Measurements from ENCODE around the gene C4orf50. TPM values are rescaled to one million over a fixed set of nuclear protein-coding genes. Genes with fewer than 3 reads are reported as not detected.

Gene C4orf50
- total RNA-seq, 1 experiment from 2014 or later: 0.17 TPM

- Mint-ChIP-seq H3K36me3 (ENCODE audit: insufficient read depth in 1 of 3, low read depth in 3 of 3) (no peaks in the 10 kb centered on the region), H3K27ac (no peak overlapping the region), H3K9me3 (no peaks in the 10 kb centered on the region), H3K4me3 (no peak overlapping the region; a peak in 1 of 5 replicates), H3K27me3 (ENCODE audit: low read depth) (peaks cover 42% of the 10 kb centered on the region), H3K4me1 (peaks cover 25 to 28% of the 10 kb centered on the region in 2 experiments)
- Histone ChIP-seq H2AK5ac (ENCODE audit: insufficient read length, low read length) (no peak overlapping the region), H3K27ac (ENCODE audit: insufficient read length, low read depth, low read length) (no peak overlapping the region), H2AFZ (ENCODE audit: low read length) (no peak overlapping the region), H4K8ac (replicated peaks; ENCODE audit: insufficient read length, low read depth, low read length) (no peak overlapping the region), H3K23ac (ENCODE audit: insufficient read length, low read depth, low read length) (no peak overlapping the region), H3K4me1 (ENCODE audit: insufficient read depth, low read length) (peaks cover 4% of the 10 kb centered on the region; the same call in 1 of the 2 replicates), H3K14ac (ENCODE audit: insufficient read depth, low read length) (no peak overlapping the region; the same call in 1 of the 2 replicates), H4K91ac (ENCODE audit: insufficient read length, low read depth, low read length) (no peak overlapping the region), H4K5ac (ENCODE audit: insufficient read length, low read depth, low read length) (no peak overlapping the region), H3K79me1 (ENCODE audit: insufficient read depth, low read depth, low read length, poor library complexity, severe bottlenecking) (no peaks in the 10 kb centered on the region), H2BK5ac (ENCODE audit: insufficient read length, low read length) (no peak overlapping the region), H4K20me1 (ENCODE audit: control insufficient read depth, insufficient read depth, insufficient read length) (no peaks in the 10 kb centered on the region), H3K56ac (ENCODE audit: insufficient read length, low read depth, low read length) (no peak overlapping the region), H3K79me2 (ENCODE audit: insufficient read depth, low read length) (no peaks in the 10 kb centered on the region), H3K9me3 (ENCODE audit: control insufficient read depth, low read depth, low read length) (no peaks in the 10 kb centered on the region), H2BK120ac (ENCODE audit: low read depth, low read length, poor library complexity, severe bottlenecking) (no peak overlapping the region), H3K18ac (ENCODE audit: insufficient read length, low read depth, low read length) (no peak overlapping the region), H2BK15ac (ENCODE audit: low read depth, low read length) (no peak overlapping the region), H3K4me2 (ENCODE audit: insufficient read depth, insufficient read length, low read length) (no peak overlapping the region), H3K4ac (ENCODE audit: low read depth, low read length) (no peak overlapping the region), H3K9ac (ENCODE audit: extremely low read depth, insufficient read length, low read length) (no peak overlapping the region), H2BK20ac (ENCODE audit: low read depth, low read length, poor library complexity, severe bottlenecking) (no peak overlapping the region), H3K23me2 (ENCODE audit: insufficient read length, low read depth, low read length, poor library complexity, severe bottlenecking) (no peaks in the 10 kb centered on the region), H3K27me3 (ENCODE audit: insufficient read depth, low read length) (no peaks in the 10 kb centered on the region), H2BK12ac (ENCODE audit: insufficient read length, low read depth, low read length) (no peak overlapping the region), H3T11ph (ENCODE audit: low read length) (no peak overlapping the region)
- no CpG with 5 or more reads among the region's 16 CpGs for WGBS (ENCODE audit: extremely low coverage, insufficient read length, low lambda C conversion rate)
- DNase-seq: no peak
- TF ChIP-seq, protein P1, sequence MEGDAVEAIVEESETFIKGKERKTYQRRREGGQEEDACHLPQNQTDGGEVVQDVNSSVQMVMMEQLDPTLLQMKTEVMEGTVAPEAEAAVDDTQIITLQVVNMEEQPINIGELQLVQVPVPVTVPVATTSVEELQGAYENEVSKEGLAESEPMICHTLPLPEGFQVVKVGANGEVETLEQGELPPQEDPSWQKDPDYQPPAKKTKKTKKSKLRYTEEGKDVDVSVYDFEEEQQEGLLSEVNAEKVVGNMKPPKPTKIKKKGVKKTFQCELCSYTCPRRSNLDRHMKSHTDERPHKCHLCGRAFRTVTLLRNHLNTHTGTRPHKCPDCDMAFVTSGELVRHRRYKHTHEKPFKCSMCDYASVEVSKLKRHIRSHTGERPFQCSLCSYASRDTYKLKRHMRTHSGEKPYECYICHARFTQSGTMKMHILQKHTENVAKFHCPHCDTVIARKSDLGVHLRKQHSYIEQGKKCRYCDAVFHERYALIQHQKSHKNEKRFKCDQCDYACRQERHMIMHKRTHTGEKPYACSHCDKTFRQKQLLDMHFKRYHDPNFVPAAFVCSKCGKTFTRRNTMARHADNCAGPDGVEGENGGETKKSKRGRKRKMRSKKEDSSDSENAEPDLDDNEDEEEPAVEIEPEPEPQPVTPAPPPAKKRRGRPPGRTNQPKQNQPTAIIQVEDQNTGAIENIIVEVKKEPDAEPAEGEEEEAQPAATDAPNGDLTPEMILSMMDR (conservative IDR thresholded peaks at IDR 0.05): no peak
Measured at GRCh38 chr4:5921101-5921980, 96.9 kb downstream of the C4orf50 start.

Measured in H9 (cell line).